HPDE6-E6E7 (cell line): ENCODE measurements around the gene NUTM1.

ENCODE experiments used
- DNase-seq: peaks from one replicate; pipeline ENCODE4 v3.0.0; 2011; ENCODE audit warnings: missing footprints; ENCODE audit errors: extremely low spot score

Gene NUTM1, protein sequence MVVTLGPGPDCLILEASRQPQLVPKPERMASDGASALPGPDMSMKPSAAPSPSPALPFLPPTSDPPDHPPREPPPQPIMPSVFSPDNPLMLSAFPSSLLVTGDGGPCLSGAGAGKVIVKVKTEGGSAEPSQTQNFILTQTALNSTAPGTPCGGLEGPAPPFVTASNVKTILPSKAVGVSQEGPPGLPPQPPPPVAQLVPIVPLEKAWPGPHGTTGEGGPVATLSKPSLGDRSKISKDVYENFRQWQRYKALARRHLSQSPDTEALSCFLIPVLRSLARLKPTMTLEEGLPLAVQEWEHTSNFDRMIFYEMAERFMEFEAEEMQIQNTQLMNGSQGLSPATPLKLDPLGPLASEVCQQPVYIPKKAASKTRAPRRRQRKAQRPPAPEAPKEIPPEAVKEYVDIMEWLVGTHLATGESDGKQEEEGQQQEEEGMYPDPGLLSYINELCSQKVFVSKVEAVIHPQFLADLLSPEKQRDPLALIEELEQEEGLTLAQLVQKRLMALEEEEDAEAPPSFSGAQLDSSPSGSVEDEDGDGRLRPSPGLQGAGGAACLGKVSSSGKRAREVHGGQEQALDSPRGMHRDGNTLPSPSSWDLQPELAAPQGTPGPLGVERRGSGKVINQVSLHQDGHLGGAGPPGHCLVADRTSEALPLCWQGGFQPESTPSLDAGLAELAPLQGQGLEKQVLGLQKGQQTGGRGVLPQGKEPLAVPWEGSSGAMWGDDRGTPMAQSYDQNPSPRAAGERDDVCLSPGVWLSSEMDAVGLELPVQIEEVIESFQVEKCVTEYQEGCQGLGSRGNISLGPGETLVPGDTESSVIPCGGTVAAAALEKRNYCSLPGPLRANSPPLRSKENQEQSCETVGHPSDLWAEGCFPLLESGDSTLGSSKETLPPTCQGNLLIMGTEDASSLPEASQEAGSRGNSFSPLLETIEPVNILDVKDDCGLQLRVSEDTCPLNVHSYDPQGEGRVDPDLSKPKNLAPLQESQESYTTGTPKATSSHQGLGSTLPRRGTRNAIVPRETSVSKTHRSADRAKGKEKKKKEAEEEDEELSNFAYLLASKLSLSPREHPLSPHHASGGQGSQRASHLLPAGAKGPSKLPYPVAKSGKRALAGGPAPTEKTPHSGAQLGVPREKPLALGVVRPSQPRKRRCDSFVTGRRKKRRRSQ

DNA sequence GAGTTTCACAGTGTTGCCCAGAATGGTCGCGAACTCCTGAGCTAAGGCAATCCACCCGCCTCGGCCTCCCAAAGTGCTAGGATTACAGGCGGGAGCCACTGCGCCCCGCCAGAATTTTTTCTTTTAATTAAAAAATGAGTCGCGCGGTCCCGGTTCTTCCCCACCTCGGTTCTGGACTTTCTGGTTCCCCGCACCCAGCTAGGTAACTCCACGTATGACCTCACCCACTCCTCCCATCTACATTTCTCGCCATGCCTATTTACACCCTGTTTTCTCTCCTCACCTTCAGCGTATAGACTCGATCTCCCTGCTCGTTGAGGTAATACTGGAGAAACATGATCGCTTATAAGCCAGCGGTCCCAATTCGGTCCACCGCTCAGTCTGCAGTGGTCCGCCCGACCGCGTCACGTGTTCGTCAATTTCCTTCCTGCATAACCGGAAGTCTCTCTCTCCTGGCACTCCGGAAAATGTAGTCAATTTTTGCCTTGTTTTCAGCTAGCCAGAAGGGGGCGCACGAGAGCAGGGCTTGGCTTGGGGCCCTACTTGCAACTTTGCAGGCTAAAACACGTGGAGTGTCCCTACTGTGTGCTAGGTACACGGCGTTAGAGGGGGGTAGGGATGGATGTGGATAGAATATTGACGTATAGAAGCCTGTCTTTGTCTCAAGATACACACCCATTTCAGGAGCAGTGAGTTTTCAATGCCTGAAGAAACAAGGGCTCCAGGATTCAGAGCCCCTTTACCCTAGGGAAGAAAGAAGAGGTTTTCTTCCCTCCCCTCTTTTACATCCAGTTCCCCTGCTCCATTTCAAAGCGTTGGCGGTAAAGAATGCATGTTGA is at the start of gene NUTM1, which contains the start of gene NOP10:
TSS of gene NUTM1 (plus strand) at position 579 of the 839 bp plus-strand sequence. CDS start 382 bp downstream, outside the sequence.
TSS of gene NOP10 (minus strand) at position 400 of the 839 bp plus-strand sequence. CDS start at position 337, 63 bp downstream.
- DNase-seq, result peak; percentile 62

DNA sequence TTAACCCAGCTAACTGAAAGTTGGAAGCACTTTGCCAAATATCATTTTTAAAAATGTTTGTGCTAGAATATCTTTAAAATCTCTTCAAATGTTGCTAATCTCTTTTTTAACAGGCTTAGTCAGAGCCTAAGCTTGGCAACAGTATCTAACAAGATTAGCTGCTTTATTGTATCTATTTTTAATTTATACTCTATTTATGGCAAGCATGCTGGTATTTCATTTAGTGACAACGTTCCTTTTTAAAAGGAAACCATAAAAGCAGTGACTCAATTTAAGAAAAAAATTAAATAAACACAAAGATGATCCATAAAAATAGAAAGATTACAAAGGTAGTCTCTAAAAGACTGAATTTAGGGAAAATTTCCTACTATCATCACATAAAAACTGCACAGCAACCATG is 46.1 kb upstream of the NUTM1 start:
- no peak for DNase-seq

DNA sequence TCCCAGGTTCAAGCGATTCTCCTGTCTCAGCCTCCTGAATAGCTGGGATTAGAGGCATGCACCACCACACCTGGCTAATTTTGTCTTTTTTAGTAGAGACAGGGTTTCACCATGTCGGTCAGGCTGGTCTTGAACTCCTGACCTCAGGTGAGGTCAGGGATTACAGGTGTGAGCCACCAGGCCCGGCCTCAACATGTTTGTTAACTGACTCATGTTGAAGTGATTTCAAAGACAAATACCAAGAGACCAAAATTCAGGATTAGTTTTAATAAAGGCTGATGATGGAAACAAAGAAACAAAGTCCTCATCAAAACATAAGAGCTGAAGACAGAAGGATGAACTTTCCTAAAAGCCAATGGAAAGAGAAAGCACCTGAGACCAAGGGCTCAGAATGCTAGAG is 42.1 kb upstream of the NUTM1 start:
- DNase-seq, result no peak

DNA sequence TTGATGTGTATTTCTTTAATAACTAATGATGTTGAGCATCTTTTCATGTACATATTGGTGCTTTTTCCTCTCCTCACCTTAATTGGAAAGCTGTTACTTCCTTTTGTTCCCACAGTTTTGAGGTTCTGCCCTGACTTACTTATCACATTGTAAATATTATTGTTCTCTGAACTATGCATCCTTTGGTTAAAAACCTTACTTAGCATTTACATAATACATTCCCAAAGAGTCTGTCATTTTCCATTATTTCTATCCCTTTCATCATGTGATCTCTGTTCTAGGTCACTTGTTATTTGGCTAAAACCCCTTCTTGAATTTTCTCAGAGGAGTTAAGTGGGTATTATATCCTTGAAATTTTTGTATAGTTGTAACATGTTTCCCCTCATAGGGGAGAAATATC is 38.5 kb upstream of the NUTM1 start:
- no peak for DNase-seq

DNA sequence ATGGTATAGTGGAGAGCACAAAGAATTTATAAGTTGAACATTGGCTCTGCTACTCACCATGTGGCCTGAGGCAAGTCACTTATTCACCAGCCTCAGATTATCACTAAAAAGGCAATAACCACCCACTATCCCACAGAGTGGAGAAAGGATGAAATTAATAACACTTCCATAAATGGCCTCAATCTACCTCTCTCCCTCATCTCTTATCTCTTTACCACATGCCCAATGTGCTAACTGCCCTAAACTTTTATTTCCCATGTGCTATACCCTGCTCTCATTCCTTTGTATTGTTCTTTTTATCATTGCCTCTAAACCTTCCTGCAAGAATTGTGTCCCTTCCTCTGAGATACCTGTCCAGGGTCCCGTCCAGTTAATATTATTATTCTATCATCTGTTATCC is 31.6 kb upstream of the NUTM1 start:
- no peak for DNase-seq

DNA sequence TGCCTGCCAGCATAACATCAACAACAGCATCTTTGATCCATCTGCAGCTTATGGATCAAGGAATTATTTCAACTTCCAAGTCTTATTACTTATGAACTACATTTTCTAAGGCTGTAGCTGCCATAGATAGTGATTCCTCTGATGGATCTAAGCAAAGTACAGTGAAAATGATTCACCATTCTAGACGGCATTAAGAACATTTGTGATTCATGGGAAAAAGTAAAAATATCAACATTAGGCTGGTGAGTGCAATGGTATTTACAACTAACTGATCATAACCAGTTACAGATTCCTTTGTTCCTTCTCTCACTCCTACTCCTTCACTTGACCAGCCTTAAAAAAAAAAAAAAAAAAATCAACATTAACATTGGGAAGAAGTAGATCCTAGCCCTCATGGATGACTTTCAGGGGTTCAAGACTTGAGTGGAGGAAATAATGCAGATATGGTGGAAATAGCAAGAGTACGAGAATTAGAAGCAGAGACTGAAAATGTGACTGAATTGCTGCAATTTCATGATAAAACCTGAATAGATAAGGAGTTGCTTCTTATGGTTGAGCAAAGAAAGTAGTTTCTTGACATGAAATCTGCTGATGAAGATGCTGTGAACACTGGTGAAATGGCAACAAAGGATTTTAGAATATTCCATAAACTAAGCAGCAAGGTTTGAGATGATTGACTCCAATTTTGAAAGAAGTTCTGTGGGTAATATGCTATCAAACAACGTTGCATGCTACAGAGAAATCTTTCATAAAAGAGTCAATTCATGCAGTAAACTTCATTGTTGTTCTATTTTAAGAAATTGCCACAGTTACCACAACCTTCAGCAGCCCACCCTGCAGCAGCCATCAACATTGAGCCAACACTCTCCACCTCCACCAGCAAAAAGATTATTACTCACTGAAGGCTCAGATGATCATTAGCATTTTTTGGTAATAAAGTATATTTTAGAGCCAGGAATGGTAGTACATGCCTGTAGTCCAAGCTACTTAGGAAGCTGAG is 28.3 kb upstream of the NUTM1 start:
- DNase-seq, result no peak

DNA sequence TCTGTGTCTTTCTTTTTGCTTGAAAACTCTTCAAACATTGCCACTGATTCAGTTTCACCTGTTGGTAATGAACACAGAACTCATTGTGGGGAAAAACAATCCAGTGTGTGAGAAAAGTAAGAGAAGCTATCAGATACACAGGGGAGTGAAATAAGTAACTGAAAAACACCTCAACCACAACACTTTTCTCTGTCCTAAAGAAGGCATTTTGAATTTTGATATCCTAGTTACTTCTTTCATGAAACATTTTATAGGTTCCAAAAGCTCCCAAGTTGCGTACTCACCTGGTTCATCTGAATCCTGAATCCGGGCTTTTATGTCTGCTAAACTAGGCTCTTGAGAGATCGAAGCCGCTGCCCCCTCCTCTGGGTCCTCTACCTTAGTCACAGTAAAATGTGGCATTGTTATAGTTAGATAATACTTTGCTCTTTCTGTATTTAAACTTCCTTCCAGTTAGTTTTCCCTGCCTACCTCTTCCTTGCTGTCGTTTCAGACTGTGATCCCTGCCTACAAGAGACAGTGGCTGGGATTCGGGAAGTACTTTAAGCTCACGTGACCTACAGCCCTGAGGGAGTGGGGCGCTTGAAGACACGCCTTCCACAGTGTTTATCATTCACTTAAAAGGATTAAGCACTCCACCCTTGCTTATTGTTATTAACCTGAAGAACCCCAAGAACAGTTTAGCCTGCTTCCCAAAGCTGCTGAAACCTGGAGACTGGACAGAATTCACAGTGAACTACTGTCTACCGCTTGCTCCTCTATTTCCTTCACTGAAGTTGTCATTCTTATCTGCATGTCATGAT is 24.6 kb upstream of the NUTM1 start:
- peak; percentile 73 for DNase-seq

DNA sequence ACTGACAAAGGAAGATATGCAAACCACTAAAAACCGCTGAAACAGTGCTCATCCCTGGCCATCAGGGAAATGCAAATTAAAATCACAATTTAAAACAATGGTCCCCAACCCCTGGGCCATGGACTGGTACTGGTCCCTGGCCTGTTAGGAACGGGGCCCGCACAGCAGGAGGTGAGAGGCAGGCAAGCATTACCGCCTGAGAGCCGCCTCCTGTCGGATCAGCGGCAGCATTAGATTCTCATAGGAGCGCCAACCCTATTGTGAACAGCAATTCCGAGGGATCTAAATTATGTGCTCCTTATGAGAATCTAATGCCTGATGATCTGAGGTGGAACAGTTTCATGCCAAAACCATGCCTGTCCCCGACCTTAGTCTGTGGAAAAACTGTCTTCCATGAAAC is 19.9 kb upstream of the NUTM1 start:
- no peak for DNase-seq

DNA sequence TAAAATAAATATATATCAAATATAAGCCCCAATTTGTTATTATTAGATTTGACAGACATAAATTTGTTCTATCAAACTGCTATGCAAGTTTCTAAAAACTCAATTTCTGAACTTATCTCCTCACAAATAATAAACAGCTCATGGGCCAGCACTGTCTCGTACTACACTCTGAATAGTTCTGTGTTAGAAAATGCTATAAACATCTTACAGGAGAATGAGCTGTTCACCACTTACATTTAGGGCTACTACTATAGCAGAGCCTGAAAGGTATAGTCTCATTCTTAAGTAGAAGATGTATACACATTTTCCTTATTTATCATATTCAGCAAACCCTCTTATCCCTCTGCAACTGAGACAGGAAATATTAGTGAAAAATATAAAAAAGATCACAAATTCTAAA is 18.2 kb upstream of the NUTM1 start:
- DNase-seq, result no peak

DNA sequence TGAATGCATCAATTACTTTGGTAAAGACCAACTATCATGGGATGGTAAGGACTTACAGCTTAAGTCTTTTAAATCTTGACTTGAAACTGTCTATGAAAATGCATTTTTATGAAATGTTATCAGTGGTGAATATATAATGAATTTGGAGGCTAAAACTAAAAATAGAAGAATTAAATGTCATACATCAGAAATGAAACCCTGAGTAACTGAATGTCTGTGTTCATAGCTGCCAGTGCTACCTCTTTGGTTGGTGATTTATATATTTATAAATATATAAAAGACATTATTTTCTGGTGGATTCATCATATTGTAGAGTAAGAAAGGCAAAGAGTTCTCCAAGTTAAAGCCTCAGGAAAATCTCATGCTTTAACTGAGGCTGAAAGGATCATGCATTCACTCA is 17.7 kb upstream of the NUTM1 start:
- DNase-seq, result no peak

DNA sequence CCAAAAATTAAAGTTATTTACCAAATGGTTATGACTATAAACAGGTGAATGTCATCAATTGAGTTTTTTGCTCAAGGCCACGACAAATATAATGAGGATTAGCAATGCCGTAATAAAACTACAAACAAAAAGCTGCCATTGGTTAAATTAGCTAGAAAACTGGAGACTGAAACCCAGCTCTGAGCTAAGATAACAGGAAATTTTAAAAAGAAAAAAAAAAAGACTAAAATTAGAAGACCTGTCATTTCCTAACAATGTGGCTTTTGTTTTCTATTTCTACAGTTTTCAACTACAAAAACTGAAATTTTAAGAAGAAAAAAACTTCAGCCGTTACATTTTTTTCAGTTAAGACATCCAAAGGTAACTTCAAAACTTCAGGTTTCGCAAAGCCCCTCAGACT is 15.2 kb upstream of the NUTM1 start:
- no peak for DNase-seq

DNA sequence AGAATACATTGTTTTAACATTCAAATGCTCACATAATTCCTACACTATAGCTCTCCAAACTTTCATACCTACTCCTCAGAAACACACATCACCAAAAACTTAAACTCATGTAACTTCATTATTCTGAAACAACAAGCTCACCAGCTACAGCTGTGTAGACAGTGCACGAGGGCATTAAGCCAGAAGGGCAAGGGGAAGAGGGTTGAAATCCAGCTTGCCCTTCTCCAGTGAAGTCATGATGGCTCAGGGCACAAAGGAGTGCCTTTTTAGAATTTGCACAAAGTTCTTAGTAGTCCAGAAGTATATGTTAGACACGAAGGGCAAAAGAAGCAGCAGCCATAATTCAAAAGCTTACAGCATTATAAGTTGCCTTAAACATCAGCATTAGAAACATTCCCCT is 14.1 kb upstream of the NUTM1 start:
- no peak for DNase-seq

DNA sequence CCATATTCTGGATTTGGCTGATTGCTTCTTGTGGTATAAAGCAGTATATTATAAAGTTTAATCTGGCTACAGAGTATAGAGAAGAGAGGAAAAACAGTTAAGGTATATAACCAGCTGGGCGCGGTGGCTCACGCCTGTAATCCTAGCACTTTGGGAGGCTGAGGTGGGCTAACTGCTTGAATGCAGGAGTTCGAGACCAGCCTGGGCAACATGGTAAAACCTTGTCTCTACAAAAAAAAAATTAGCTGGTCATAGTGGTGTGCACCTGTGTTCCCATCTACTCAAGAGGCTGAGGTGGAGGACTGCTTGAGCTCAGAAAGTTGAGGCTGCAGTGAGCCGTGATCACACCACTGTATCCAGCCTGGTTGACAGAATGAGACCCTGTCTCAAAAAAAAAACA is 12.8 kb upstream of the NUTM1 start:
- DNase-seq, result no peak

DNA sequence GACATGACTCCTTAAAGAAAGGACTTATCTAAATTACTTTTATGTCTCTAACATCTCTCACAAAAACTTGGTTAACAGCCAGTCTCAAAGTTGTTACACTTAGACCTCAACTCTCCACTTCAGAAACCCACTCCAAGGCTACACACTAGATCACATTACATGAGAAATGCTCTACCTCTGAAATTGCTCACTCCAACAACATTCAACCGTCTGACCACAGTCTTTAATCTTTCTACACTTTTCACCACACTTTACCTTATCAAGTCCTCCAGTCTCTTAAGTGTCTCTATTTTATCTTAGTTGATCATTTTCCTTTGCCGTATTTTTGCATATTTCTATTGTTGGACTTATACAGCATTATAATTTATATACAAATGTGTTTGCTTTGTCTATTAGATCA is 11.3 kb upstream of the NUTM1 start:
- no peak for DNase-seq

DNA sequence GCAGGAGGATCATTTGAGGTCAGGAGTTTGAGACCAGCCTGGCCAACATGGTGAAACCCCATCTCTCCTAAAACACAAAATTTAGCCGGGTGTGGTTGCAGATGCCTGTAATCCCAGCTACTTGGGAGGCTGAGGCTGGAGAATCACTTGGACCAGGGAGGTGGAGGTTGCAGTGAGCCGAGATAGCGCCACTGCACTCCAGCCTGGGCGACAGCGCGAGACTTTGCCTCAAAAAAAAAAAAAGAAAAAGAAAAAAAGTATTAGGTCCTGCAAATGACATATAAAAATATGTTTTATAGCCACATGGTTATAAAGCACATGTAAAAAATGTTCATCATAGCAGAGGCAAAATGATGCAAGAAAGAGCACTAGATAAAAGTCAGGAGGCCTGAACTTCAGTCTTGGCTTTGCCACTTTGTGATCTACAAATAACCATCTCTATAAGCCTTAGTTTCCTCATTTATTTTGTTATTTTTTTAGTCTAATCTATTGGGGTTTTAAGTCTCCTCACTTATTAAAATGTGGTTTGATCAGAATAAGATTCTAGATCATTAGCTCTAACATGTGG is 10.5 kb upstream of the NUTM1 start:
- DNase-seq, result no peak

DNA sequence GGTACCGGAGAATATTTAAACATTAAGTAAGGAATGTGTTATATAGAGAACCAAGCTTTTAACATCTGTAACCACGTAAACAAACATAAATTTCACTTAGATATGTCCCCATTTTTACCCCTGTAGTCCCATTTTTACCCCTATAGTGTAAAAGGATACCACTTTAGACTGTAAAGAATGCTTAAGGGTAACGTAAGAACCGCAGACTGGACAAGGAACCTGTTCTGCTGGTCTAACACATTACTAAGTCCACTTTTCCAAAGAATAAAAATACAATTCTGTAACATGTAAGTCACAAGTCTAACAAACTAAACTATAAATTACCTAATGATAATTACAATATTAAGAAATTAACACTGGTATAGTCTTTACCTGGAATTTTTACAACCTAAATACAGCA is 8.4 kb upstream of the NUTM1 start:
- DNase-seq, result no peak

DNA sequence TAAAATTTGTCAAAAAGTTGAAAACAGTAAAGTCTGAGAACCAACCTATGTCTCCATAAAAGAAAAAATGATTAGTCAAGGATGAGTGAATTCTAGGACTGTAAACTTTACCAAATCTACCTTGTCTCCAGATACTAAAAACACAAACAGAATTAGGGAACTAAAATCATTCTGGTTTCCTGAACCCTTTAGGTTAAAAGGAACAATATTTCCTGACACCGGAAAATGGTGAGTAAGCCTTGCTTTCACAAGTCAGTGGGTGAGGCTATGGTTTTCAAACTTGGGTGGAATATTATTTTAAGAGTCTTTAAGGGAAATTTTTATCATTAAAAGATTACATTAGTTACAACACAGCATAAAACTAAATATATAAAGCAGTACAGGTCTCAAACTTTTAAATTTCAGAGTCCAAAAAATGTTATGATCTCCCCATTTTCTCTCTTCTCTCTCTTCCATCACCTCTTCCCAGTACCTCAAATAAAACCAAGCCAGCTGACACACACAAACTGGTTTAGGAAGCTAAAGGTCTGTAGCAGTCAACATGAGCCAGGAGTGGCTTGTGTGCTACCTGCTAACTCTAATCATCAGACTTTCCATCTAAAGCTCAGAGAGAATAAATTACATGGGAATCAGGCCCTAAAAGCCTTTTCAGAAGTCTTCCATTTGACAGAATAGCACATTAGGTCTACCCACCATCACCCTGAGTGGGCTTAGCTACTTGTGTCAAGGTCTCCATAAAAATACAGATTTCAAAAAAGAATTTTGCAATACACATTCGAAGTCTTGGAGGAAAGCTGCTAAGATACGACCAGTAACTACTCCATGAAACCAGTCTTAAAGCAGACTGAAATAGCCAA is 7.7 kb upstream of the NUTM1 start:
- no peak for DNase-seq
